K562 (cell line): Measurements from ENCODE around the gene SLC38A2. TPM values are rescaled to one million over a fixed set of nuclear protein-coding genes. Genes with fewer than 3 reads are reported as not detected.
A peak's percentile ranks its signal among the peaks of the same experiment; 100 is the strongest.

Experiments used
- ASH1L ChIP-seq: fragments of 450-650 bp; IDR thresholded peaks from 2 replicates; pipeline ENCODE4 v1.6.1; 2018; ENCODE audit warnings: borderline replicate concordance, mild to moderate bottlenecking, low read depth; ENCODE audit not compliant: partially characterized antibody
- FOS ChIP-seq: IDR thresholded peaks from 3 replicates; pipeline ENCODE4 v1.6.1; 2011; ENCODE audit not compliant: insufficient read length; ENCODE audit errors: extremely low read depth
- HDGF ChIP-seq: fragments of 450-650 bp; IDR thresholded peaks from 2 replicates; pipeline ENCODE4 v1.6.1; 2016
- RBBP5 ChIP-seq: fragments of 200-600 bp; sonication (generic); IDR thresholded peaks from 2 replicates; pipeline ENCODE4 v1.6.1; 2012; ENCODE audit warnings: borderline replicate concordance, mild to moderate bottlenecking, low read length, control low read depth, inconsistent platforms; ENCODE audit not compliant: insufficient read depth, poor library complexity, severe bottlenecking
- ZNF384 ChIP-seq: IDR thresholded peaks from 2 replicates; pipeline ENCODE4 v1.6.1; 2012; ENCODE audit warnings: low read depth, low read length, improper control_type of control experiment
- ZNF766 ChIP-seq: fragments of 200-800 bp; sonication (Bioruptor generic); conservative IDR thresholded peaks from 2 replicates; pipeline ENCODE4 v1.6.1; 2016; ENCODE audit warnings: missing genetic modification characterization, missing compliant biosample characterization
- polyA plus RNA-seq, 8 experiments: library from polyadenylated mRNA; depleted of rRNA in 4 of 8; stranded (reverse) in 5 of 8; unstranded in 3 of 8; fragments of >200 nt; fragmentation: Nextera tagmentation in 2 of 8; fragmentation: Illumina TruSeq in 1 of 8; extraction: Ambion mirVana in 2 of 8; extraction: Trizol in 1 of 8; gene quantifications; 2 replicates each; pipeline versions ENCODE4 v1.2.1 to v1.2.3, GENCODE V29; 2011 to 2014; ENCODE audit warnings: inconsistent platforms in 1 of 8, missing spikeins in 1 of 8
- total RNA-seq, 7 experiments: library from RNA; depleted of rRNA in 6 of 7; stranded (reverse); fragments of >200 nt in 6 of 7; fragmentation: Illumina TruSeq in 2 of 7; extraction: Trizol in 2 of 7; gene quantifications; 2 replicates each; pipeline versions ENCODE4 v1.2.1 to v1.2.3, GENCODE V29; 2011 to 2021; ENCODE audit warnings: low replicate concordance in 1 of 7
- TF ChIP-seq, protein P1 (sequence below): fragments of 450-650 bp; IDR thresholded peaks from 2 replicates; pipeline ENCODE4 v1.6.1; 2016; ENCODE audit warnings: mild to moderate bottlenecking, moderate library complexity
- TF ChIP-seq, protein P2 (sequence below): sonication (generic); formaldehyde crosslinking; IDR thresholded peaks from 2 replicates; pipeline ENCODE4 v1.8.1; 2022; ENCODE audit warnings: missing genetic modification reagents
- TF ChIP-seq, protein P3 (sequence below): fragments of 450-650 bp; formaldehyde crosslinking; conservative IDR thresholded peaks from 2 replicates; pipeline ENCODE4 v1.4.0; 2022; ENCODE audit warnings: mild to moderate bottlenecking, missing genetic modification characterization
- TF ChIP-seq, protein P4 (sequence below): IDR thresholded peaks from 2 replicates; pipeline ENCODE4 v1.6.1; 2011; ENCODE audit not compliant: insufficient read length; ENCODE audit errors: extremely low read depth

SLC38A2 gene
- total and polyA plus RNA-seq, 9 of the 15 experiments (the other 6 are each of a cell fraction or from before 2014, with no cell fraction given) = 98.7 to 292 (median 143) TPM

DNA sequence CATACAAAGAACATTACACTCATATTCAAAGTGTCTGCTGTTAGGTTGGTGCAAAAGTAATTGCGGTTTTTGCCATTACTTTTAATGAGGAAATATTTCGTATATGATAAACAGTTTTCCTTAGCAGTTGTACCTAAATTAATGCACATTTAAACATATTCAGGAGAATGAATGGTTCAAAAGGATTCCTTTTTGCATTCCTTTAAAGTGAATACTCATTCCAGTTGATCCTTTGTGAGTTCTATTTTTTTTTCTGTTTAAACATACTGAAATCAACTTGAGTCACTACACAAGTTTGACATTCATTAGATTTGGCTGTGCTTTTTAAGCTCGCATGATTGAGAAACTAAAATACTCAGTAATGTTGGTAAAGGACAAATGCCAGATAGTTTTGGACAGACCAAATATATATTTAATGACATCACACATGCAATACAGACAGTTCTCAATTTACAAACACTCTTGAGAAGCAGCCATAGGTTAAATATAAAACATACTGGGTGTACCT lies 13.8 kb upstream of the SLC38A2 start (continued):
- TF ChIP-seq, protein P1, sequence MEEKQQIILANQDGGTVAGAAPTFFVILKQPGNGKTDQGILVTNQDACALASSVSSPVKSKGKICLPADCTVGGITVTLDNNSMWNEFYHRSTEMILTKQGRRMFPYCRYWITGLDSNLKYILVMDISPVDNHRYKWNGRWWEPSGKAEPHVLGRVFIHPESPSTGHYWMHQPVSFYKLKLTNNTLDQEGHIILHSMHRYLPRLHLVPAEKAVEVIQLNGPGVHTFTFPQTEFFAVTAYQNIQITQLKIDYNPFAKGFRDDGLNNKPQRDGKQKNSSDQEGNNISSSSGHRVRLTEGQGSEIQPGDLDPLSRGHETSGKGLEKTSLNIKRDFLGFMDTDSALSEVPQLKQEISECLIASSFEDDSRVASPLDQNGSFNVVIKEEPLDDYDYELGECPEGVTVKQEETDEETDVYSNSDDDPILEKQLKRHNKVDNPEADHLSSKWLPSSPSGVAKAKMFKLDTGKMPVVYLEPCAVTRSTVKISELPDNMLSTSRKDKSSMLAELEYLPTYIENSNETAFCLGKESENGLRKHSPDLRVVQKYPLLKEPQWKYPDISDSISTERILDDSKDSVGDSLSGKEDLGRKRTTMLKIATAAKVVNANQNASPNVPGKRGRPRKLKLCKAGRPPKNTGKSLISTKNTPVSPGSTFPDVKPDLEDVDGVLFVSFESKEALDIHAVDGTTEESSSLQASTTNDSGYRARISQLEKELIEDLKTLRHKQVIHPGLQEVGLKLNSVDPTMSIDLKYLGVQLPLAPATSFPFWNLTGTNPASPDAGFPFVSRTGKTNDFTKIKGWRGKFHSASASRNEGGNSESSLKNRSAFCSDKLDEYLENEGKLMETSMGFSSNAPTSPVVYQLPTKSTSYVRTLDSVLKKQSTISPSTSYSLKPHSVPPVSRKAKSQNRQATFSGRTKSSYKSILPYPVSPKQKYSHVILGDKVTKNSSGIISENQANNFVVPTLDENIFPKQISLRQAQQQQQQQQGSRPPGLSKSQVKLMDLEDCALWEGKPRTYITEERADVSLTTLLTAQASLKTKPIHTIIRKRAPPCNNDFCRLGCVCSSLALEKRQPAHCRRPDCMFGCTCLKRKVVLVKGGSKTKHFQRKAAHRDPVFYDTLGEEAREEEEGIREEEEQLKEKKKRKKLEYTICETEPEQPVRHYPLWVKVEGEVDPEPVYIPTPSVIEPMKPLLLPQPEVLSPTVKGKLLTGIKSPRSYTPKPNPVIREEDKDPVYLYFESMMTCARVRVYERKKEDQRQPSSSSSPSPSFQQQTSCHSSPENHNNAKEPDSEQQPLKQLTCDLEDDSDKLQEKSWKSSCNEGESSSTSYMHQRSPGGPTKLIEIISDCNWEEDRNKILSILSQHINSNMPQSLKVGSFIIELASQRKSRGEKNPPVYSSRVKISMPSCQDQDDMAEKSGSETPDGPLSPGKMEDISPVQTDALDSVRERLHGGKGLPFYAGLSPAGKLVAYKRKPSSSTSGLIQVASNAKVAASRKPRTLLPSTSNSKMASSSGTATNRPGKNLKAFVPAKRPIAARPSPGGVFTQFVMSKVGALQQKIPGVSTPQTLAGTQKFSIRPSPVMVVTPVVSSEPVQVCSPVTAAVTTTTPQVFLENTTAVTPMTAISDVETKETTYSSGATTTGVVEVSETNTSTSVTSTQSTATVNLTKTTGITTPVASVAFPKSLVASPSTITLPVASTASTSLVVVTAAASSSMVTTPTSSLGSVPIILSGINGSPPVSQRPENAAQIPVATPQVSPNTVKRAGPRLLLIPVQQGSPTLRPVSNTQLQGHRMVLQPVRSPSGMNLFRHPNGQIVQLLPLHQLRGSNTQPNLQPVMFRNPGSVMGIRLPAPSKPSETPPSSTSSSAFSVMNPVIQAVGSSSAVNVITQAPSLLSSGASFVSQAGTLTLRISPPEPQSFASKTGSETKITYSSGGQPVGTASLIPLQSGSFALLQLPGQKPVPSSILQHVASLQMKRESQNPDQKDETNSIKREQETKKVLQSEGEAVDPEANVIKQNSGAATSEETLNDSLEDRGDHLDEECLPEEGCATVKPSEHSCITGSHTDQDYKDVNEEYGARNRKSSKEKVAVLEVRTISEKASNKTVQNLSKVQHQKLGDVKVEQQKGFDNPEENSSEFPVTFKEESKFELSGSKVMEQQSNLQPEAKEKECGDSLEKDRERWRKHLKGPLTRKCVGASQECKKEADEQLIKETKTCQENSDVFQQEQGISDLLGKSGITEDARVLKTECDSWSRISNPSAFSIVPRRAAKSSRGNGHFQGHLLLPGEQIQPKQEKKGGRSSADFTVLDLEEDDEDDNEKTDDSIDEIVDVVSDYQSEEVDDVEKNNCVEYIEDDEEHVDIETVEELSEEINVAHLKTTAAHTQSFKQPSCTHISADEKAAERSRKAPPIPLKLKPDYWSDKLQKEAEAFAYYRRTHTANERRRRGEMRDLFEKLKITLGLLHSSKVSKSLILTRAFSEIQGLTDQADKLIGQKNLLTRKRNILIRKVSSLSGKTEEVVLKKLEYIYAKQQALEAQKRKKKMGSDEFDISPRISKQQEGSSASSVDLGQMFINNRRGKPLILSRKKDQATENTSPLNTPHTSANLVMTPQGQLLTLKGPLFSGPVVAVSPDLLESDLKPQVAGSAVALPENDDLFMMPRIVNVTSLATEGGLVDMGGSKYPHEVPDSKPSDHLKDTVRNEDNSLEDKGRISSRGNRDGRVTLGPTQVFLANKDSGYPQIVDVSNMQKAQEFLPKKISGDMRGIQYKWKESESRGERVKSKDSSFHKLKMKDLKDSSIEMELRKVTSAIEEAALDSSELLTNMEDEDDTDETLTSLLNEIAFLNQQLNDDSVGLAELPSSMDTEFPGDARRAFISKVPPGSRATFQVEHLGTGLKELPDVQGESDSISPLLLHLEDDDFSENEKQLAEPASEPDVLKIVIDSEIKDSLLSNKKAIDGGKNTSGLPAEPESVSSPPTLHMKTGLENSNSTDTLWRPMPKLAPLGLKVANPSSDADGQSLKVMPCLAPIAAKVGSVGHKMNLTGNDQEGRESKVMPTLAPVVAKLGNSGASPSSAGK = no peak
- TF ChIP-seq, protein P2, sequence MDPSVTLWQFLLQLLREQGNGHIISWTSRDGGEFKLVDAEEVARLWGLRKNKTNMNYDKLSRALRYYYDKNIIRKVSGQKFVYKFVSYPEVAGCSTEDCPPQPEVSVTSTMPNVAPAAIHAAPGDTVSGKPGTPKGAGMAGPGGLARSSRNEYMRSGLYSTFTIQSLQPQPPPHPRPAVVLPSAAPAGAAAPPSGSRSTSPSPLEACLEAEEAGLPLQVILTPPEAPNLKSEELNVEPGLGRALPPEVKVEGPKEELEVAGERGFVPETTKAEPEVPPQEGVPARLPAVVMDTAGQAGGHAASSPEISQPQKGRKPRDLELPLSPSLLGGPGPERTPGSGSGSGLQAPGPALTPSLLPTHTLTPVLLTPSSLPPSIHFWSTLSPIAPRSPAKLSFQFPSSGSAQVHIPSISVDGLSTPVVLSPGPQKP (CRISPR knock-in tag) = no peak
- TF ChIP-seq RBBP5 = no peak
- TF ChIP-seq ZNF766 (CRISPR knock-in tag) = 0 out of 2 replicates have a peak, but pooled peaks have one; percentile 20
- TF ChIP-seq, protein P3, sequence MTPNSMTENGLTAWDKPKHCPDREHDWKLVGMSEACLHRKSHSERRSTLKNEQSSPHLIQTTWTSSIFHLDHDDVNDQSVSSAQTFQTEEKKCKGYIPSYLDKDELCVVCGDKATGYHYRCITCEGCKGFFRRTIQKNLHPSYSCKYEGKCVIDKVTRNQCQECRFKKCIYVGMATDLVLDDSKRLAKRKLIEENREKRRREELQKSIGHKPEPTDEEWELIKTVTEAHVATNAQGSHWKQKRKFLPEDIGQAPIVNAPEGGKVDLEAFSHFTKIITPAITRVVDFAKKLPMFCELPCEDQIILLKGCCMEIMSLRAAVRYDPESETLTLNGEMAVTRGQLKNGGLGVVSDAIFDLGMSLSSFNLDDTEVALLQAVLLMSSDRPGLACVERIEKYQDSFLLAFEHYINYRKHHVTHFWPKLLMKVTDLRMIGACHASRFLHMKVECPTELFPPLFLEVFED (CRISPR knock-in tag) = no peak
- TF ChIP-seq ASH1L = peak; percentile 38
- TF ChIP-seq HDGF = no peak
- no peak for TF ChIP-seq FOS
- TF ChIP-seq, protein P4, sequence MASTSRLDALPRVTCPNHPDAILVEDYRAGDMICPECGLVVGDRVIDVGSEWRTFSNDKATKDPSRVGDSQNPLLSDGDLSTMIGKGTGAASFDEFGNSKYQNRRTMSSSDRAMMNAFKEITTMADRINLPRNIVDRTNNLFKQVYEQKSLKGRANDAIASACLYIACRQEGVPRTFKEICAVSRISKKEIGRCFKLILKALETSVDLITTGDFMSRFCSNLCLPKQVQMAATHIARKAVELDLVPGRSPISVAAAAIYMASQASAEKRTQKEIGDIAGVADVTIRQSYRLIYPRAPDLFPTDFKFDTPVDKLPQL = no peak
- TF ChIP-seq ZNF384 = 0 out of 2 replicates have a peak, but pooled peaks have one; percentile 18
